Measurements from ENCODE around the gene IL16. TPM values are rescaled to one million over a fixed set of nuclear protein-coding genes. Genes with fewer than 3 reads are reported as not detected.

The IL16 gene
- total RNA-seq, 1 donor from 2014 or later: not detected

DNA sequence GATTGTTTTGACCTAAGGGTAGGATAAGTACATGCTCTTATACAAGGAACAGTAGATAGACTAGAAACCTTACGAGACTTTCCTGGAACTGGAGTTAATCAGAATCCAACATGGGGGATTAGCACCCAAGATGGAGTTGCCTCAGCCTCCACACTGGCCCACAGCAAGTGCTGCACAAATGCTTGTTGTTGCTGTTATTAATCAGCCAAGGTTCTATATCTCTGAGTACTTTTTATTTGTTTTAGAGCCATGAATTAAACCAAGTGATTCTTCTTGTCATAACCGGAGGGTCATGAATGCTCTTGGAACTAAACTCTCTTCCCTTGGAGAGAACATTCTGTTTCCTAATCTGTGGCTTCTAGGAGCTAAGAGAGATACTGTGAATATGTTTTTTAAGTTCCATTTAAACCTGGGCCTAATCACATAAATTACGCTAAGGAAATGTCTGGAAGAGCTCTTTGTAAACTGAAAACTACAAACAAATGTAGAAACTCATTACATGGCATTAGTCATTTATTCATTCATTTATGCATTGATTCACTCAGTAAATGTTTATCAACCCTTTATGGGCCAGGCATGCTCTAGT lies 5.7 kb upstream of the IL16 start:
- H3K4me3 ChIP-seq (ENCODE audit: low read depth, low read length): no peak overlapping the region
- DNase-seq (ENCODE audit: low read depth): no peak
- TF ChIP-seq CTCF (IDR thresholded peaks at IDR 0.05; ENCODE audit: insufficient read depth, low read length, poor library complexity, severe bottlenecking): no peak
- no peaks in the 10 kb centered on the region for H3K27me3 ChIP-seq (ENCODE audit: control insufficient read depth, insufficient read depth, low read length)
- no peaks in the 10 kb centered on the region for H3K36me3 ChIP-seq (ENCODE audit: control insufficient read depth, insufficient read depth, low read length)

- no peak for TF ChIP-seq CTCF (IDR thresholded peaks at IDR 0.05; ENCODE audit: insufficient read depth, low read length, poor library complexity, severe bottlenecking)
- DNase-seq (ENCODE audit: low read depth): no peak
- H3K4me3 ChIP-seq (ENCODE audit: low read depth, low read length): no peak overlapping the region
- no peaks in the 10 kb centered on the region for H3K36me3 ChIP-seq (ENCODE audit: control insufficient read depth, insufficient read depth, low read length)
- H3K27me3 ChIP-seq (ENCODE audit: control insufficient read depth, insufficient read depth, low read length): no peaks in the 10 kb centered on the region
Measured at GRCh38 chr15:81191701-81192100, 5.0 kb upstream of the IL16 start.

- DNase-seq (ENCODE audit: low read depth): no peak
- Histone ChIP-seq H3K27me3 (ENCODE audit: control insufficient read depth, insufficient read depth, low read length) (no peaks in the 10 kb centered on the region), H3K4me3 (ENCODE audit: low read depth, low read length) (no peak overlapping the region), H3K36me3 (ENCODE audit: control insufficient read depth, insufficient read depth, low read length) (no peaks in the 10 kb centered on the region)
- TF ChIP-seq CTCF (IDR thresholded peaks at IDR 0.05; ENCODE audit: insufficient read depth, low read length, poor library complexity, severe bottlenecking): no peak
Measured at GRCh38 chr15:81194723-81195122, 2.0 kb upstream of the IL16 start.

- no peak for DNase-seq (ENCODE audit: low read depth)
- TF ChIP-seq CTCF (IDR thresholded peaks at IDR 0.05; ENCODE audit: insufficient read depth, low read length, poor library complexity, severe bottlenecking): no peak
Measured at GRCh38 chr15:81195339-81195864, 1.3 kb upstream of the IL16 start.

GRCh38 chr15:81197255-81197630 lies 564 bp downstream of the IL16 start:
- TF ChIP-seq CTCF (IDR thresholded peaks at IDR 0.05; ENCODE audit: insufficient read depth, low read length, poor library complexity, severe bottlenecking): no peak
- Histone ChIP-seq H3K4me3 (ENCODE audit: low read depth, low read length) (no peak overlapping the region), H3K36me3 (ENCODE audit: control insufficient read depth, insufficient read depth, low read length) (no peaks in the 10 kb centered on the region)

More at GRCh38 chr15:81195339-81195864, 1.3 kb upstream of the IL16 start:
- H3K36me3 ChIP-seq (ENCODE audit: control insufficient read depth, insufficient read depth, low read length): no peaks in the 10 kb centered on the region
- no peaks in the 10 kb centered on the region for H3K27me3 ChIP-seq (ENCODE audit: control insufficient read depth, insufficient read depth, low read length)
- H3K4me3 ChIP-seq (ENCODE audit: low read depth, low read length): no peak overlapping the region

GRCh38 chr15:81197688-81198281 lies 1.1 kb downstream of the IL16 start:
- Histone ChIP-seq H3K36me3 (ENCODE audit: control insufficient read depth, insufficient read depth, low read length) (no peaks in the 10 kb centered on the region), H3K27me3 (ENCODE audit: control insufficient read depth, insufficient read depth, low read length) (no peaks in the 10 kb centered on the region), H3K4me3 (ENCODE audit: low read depth, low read length) (no peak overlapping the region)
- DNase-seq (ENCODE audit: low read depth): no peak
- TF ChIP-seq CTCF (IDR thresholded peaks at IDR 0.05; ENCODE audit: insufficient read depth, low read length, poor library complexity, severe bottlenecking): no peak

More at GRCh38 chr15:81197255-81197630, 564 bp downstream of the IL16 start:
- DNase-seq (ENCODE audit: low read depth): no peak
- H3K27me3 ChIP-seq (ENCODE audit: control insufficient read depth, insufficient read depth, low read length): no peaks in the 10 kb centered on the region

Data from kidney epithelial cell (primary cell).